GM19099 (cell line): ENCODE data around the gene PROB1.

Experiments
- POLR2A ChIP-seq: IDR thresholded peaks from 3 replicates; pipeline ENCODE4 v1.6.1; 2011; ENCODE audit warnings: low read depth; ENCODE audit not compliant: insufficient read length; ENCODE audit errors: extremely low read depth

The PROB1 gene, protein sequence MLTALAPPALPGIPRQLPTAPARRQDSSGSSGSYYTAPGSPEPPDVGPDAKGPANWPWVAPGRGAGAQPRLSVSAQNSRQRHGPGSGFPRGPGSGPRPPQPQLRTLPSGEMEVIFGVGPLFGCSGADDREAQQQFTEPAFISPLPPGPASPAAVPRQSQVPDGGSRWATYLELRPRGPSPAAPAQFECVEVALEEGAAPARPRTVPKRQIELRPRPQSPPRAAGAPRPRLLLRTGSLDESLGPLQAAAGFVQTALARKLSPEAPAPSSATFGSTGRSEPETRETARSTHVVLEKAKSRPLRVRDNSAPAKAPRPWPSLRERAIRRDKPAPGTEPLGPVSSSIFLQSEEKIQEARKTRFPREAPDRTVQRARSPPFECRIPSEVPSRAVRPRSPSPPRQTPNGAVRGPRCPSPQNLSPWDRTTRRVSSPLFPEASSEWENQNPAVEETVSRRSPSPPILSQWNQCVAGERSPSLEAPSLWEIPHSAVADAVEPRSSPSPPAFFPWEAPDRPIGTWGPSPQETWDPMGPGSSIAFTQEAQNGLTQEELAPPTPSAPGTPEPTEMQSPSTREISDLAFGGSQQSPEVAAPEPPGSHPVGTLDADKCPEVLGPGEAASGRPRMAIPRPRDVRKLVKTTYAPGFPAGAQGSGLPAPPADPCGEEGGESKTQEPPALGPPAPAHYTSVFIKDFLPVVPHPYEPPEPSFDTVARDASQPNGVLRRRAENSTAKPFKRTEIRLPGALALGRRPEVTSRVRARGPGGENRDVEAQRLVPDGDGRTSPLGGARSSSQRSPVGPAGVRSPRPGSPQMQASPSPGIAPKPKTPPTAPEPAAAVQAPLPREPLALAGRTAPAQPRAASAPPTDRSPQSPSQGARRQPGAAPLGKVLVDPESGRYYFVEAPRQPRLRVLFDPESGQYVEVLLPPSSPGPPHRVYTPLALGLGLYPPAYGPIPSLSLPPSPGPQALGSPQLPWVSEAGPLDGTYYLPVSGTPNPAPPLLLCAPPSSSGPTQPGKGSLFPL

DNA sequence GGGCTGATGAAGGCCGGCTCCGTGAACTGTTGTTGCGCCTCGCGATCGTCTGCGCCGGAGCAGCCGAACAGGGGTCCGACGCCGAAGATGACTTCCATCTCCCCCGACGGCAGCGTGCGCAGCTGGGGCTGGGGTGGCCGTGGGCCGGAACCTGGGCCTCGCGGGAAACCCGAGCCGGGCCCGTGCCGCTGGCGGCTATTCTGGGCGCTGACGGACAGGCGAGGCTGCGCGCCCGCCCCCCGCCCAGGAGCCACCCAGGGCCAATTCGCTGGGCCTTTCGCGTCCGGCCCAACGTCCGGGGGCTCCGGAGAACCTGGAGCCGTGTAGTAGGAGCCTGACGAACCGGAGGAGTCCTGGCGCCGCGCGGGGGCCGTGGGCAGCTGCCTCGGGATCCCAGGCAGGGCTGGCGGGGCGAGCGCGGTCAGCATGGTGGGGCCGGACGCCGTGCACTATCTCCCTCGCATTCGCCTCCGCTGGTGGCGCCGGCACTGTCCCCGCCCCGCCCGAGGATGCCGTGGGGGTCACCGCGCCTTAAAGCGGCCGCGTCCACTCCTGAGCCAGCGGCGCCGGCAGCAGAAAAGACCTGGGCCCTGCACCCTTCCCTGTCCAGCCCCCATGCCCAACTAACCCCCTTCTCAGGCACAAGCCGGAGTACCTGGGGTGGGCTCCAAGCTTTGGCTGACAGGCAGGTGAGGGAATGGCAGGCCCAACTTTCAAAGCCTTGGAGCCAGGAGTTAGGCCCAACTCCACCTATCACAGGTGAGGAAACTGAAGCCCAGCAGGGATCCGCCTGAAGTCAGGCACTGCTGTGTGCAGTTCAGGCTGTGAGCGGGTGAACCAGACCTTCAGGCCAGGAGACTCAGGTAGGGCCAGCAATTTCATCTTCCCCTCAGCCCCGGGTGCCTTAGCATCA is at the start of gene PROB1:
Gene PROB1, minus strand, starts transcription at position 451 of the 913 bp plus-strand sequence. Its CDS starts 23 bp downstream, at position 428.
- TF ChIP-seq POLR2A = no peak

DNA sequence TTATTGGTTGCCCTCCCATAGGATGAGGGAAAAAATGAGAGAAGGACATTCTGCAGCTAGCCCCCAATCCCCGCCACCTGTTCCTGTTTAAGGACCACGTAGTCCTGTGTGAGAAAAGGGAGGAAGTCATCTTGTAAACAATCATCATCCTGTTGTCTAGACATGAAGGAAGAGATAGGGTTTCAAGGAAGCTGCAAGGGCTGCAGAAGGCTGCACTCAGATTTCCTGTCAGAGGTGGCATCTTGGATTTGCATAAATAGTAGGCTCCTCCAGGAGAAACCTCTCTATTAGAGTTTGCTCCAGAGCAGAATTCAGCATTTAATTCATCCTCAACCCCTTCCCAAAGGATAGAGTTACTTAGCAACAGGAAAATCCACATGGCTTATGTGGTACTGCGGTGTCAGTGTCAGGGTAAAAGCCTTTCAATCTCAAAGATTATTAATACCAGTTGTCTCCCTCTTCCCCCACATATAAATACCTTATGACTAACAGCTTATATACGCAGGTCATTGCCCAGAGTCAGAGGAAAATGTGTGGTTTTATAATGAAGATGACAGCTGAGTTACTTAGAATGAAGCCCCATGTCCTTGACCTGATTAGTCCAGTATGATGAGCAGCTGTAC is 49.0 kb upstream of the PROB1 start:
- TF ChIP-seq POLR2A = no peak

DNA sequence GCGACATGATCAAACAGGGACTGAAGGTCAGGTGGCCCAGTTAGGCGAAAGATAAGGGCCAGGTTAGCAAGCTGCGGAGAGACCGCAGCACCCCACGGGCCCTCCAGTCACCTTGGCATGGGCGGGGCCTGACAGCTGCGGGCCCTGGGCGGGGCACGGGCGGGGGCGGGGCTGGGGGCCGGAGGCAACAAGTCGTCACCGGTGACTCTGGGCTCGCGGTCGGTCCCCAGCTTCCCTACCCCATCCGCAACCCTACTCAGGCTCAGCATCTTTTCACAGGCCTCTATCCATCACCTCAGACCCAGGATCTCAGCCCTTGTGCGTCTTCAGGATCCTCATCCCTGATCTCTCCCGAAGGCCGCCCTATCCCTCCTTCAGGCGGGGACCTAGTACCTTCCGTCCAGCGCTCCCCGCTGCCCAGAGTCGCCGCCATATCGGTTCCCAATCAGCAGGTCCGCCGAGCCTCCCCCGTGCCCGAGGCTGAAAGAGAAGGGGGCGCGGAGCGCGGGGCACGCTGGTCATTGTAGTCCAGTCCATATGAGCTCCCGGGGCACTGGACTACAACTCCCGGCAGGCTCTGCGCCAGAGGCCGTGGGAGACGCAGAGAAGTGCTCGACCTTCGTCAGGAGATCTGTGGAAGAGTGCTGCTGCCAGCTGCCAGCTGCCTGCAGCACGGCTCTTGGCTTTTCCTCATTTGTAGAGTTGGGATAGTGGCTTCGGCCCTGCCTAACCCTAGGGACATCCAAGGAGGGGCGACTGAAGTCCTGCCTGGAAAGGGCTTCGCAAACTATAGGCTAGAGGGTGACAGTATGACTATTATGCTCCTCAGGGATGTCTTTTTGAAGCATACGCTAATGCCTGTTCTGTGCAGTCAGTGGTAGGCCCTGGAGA is 44.4 kb upstream of the PROB1 start, which contains the start of gene DNAJC18:
Gene DNAJC18, minus strand, starts transcription at position 513 of the 891 bp plus-strand sequence. Its CDS starts 80 bp downstream, at position 433.
- peak; percentile 64 for TF ChIP-seq POLR2A

DNA sequence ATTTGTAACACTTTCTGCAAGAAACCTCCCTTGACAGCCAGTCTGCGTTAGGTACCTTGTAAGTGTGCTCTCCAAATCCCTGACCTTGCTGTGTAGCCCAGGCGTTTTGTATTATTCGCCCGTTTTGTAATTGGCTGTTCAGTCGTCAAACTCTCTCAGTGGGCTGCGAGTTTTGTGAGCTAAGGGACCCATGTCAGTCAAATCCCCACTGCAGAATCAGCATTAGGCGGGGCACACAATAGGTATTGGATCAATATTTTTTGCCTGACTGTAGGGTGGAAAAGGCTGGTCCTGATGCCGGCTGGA is 43.8 kb upstream of the PROB1 start:
- no peak for TF ChIP-seq POLR2A

DNA sequence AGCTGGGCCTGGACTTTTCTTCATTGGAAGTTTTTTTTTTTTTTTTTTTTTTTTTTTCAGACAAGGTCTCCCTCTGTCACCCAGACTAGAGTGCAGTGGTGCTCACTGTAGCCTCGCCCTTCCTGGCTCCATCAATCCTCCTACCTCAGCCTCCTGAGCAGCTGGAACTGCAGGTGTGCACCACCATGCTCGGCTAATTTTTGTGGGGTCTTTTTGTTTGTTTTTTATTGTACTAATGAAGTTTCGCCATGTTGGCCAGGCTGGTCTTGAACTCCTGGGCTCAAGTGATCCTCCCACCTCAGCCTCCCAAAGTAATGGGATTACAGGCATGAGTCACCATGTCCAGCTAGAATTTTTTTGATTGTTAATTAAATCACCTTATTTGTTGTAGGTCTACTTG is 40.8 kb upstream of the PROB1 start:
- TF ChIP-seq POLR2A = no peak

DNA sequence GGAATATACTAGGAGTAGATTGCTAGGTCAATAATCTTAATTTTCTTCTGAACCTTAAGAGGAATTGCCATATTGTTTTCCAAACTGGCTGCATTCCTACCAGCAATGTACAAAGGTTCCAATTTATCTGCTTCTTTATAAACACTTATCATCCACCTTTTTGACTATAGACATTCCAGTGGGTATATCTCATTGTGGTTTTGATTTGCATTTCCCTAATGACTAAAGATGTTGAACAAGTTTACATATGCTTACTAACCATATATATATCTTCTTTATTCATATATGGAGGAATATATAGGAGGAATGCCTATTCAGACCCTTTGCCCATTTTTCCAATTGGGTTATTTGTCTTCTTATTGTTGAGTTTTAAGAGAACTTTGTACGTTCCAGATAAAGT is 36.8 kb upstream of the PROB1 start:
- no peak for TF ChIP-seq POLR2A

DNA sequence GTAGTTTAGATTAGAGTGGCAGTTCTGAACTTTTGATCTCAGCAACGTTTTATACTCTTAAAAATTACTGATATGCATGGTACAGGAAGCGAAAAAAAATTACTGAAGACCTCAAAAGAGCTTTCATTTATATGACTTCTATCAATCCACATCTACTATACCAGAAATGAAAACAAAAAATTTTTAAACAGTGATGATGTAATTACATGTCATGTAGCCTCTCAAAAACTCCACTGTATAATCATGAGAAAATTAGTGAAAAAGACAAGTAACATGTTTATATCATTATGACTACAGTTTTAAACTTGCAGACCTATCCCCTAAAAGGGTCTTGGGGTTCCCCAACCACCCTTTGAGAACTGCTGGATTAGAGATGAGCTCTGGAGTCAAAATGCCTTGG is 35.1 kb upstream of the PROB1 start:
- no peak for TF ChIP-seq POLR2A

DNA sequence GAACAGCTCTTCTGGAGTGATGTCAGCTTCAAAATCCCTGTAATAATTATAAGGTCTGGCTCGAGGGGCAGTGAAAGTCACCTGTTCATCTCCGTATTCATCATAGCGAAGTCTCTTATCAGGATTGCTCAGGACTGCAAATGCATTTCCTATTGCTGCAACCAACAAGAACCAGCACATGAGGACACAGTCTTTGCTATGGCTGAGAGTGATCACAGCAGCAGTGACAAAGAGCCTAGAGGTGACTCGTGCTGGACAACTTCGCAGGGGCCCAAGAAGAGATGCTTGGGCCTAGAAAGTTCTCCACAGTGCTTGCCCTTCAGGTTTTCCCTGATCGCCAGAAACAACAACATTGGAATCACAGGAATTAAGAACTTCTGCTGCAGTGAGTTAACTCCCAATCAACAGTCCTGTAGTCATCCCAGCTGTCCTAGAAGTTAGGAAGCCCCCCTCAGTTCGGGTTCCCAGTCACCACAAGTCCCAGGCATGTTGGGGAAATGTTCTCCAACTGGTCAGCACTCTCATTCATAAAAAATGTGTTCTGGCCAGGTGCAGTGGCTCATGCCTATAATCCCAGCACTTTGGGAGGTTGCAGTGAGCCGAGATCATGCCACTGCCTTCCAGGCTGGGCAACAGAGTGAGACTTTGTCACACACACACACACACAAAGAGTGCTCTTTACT is 31.4 kb upstream of the PROB1 start:
- TF ChIP-seq POLR2A = no peak

DNA sequence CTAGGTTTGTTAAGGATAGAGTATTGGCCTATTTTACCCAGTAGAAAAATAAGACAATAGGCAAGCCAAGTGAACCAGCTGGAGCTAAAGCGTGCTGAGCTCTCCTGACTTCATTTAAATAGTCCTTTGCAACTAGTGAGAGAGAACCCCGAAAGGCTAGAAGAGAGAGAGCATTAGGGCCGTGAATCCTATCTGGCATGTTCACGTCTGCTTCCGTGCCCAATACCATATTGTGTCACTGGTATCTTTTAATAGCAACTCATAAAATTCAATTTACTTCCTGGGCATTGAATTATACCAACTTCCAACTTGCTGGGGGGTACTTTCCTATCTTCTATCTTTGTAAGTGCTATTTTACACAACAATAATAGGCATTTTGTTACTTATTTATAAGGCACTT is 30.6 kb upstream of the PROB1 start:
- TF ChIP-seq POLR2A = no peak

DNA sequence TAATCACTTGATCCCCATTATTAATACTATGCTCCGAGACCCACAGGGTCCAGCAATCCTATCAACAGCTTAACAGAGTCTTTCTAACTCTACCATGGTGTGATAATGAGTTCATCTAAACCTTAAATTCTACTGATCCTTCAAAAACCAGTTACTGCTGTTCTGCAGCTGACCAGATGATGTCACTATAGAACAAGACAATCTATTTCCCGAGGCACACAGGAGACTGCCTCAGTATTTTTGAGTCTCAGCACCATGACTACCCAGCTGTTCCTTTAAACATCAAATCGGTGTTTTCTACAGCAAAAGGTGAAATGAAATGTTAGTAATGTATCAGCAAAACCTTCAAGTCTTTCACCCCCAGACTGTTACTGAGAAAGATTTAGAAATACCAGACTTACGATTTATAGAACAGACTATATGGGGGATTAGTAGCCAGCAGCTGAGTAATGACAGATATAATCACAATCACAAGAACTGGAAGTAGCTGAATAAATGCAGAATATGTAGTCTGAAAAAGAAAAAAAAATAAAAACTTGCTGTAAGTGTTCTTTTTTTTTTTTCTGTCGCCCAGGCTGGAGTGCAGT is 27.5 kb upstream of the PROB1 start:
- no peak for TF ChIP-seq POLR2A

DNA sequence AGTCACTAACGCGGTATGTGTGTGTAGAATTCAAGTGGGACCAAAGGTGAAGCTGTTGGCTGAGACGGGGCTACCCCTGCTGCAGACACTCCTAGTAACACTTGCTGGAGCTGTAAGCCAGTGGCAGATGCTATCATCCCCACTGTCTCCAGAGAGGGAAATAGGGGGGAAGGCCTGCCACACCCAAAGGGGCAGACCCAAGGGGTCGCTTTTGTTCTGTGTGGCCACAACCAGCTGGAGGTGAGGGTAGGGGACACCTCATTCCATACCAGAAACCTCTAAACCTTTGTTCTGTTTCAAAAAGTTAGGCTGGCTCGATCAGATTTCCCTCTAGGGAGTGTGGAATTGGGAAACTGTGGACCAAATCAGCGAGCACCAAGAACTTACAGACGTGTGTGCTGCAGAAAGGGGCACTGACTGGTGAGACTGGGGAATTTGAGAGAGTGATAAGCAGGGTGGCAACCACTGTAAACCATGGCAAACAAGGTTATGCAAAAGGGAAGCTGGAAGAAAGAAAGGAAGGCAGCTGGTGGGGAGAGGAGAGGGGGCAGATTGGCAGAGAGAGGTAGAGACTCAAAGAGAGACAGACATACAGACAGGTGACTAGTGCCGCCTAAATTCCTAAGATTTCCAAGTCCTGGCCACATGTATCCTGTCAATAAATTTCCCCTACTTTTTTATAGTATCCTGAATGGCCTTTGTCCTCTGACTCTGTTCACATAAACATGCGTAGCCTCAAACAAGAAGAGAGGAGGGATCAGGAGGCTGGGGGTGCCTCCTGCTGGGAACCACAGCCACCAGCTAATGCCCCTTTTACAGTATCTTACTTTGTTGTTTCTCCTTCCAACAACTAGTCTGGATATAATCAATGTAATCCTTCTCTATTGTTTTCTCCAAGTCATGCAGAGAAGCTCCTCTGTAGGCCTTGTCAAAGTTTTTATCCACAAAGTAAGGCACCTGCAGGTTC is 24.6 kb upstream of the PROB1 start:
- TF ChIP-seq POLR2A = no peak

DNA sequence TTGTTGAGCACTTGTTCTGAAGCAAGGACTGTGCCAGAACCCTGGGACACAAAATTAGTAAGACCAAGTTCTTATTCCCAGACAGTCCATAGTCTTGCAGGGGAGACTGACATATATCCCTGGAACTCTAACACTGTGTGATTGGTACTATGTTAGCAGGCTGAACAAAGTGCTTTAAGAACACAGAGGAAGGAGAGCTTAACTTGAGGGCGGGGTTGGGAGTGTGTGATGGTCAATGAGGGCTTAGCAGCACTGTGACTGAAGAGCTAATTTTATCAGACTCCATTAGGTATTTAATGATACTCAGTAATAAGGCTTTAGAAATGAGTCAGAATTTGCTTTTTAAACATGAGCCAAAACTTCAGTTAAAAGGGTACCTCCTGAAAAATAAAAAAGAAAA is 23.9 kb upstream of the PROB1 start:
- TF ChIP-seq POLR2A = no peak

DNA sequence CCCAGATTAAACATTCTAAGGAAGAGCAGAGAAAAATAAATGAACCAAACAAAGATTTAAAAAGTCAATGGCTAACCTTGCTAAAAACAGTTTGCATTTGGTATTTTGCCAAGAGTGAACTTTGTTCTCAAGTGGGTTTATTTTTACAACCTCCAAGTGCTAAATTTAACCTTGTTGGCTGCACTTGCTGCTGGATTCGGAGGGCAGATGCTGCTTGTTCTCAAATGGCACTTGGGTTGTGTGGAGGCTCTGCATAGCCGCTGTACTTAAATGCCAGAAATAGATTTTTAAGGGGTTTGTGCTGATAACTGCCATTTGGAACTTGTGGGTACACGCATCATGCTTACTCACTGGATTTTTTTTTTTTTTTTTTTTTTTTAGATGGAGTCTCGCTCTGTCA is 22.3 kb upstream of the PROB1 start:
- no peak for TF ChIP-seq POLR2A
